GM18502 (cell line): ENCODE results near the gene OR5AK2.
"Not testable (repeated sequence)": the region's sequence is repeated elsewhere in the genome, so short reads cannot be mapped to it uniquely, and the experiment has no call there.

Experiments
- ATAC-seq: cut with Tn5 transposase; IDR thresholded peaks from one replicate; pipeline ENCODE4 v1.9.1; 2021; ENCODE audit warnings: mild to moderate bottlenecking; ENCODE audit not compliant: unreplicated experiment, poor library complexity

Gene OR5AK2, protein sequence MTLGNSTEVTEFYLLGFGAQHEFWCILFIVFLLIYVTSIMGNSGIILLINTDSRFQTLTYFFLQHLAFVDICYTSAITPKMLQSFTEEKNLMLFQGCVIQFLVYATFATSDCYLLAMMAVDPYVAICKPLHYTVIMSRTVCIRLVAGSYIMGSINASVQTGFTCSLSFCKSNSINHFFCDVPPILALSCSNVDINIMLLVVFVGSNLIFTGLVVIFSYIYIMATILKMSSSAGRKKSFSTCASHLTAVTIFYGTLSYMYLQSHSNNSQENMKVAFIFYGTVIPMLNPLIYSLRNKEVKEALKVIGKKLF

DNA sequence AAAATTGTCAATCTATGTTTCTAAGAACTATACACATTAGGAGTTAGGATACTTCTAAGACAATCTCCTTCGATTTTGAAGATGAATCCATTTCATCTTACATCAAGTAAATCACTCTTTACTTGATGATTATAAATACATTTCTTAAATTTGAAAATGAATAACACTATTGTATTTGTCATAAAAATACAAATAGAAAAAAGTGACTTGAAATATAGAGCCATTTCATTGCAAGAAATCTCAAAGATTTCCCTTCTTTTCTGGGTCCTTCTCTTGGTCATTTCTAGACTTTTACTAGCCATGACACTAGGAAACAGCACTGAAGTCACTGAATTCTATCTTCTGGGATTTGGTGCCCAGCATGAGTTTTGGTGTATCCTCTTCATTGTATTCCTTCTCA is at the start of gene OR5AK2:
OR5AK2 (plus strand) TSS at position 301 of the 400 bp plus-strand sequence; CDS start at position 301, 0 bp downstream.
- no peak for ATAC-seq

DNA sequence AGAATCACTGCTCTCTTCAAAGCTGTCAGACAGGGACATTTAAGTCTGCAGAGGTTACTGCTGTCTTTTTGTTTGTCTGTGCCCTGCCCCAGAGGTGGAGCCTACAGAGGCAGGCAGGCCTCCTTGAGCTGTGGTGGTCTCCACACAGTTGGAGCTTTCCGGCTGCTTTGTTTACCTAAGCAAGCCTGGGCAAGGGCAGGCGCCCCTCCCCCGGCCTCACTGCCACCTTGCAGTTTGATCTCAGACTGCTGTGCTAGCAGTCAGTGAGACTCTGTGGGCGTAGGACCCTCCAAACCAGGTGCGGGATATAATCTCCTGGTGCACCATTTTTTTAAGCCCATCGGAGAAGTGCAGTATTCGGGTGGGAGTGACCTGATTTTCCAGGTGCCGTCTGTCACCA is 43.2 kb upstream of the OR5AK2 start:
- ATAC-seq, result not testable (repeated sequence)

DNA sequence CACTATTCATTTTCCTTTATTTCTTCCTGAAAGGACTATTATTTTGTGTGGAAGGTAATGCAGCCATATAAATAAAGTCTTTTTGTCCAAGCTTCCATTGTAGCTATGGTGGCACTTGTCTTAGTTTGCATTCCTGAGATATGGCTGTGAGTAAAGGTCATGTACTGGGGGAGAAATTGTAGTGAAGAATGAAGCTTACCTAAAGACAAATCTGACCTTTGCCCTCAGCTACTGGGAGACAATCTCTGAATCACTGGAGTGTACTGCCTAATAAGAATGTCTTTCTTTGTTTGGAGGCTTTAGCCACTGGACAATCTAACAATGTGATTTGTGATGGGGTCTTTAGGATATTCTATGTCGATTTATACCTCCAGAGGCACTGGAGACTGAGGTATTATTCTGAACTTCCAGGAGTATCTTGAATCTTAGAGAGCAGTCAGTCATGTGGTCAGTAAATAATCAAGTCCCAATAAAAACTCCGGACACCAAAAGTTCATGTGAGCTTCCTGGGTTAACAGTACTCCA is 39.7 kb upstream of the OR5AK2 start:
- no peak for ATAC-seq

DNA sequence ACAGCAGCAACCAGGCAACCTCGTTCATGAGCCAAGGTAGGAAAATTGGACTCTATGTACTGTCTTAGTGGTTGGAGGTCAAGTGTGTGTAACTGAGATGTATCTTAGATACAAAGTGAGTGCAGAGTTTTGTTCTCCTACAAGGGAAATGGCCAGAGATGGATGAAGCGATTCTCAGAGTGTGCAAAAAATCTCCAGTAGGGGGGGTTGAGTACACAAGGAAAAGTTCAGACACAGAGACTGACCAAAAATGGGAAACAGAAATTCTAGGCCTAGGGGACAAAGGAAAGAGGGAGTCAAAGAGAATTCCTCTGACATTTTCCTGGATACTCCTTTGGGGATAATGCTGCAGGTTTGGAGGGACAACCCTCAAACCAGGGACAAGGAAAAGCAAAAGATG is 38.2 kb upstream of the OR5AK2 start:
- no peak for ATAC-seq

DNA sequence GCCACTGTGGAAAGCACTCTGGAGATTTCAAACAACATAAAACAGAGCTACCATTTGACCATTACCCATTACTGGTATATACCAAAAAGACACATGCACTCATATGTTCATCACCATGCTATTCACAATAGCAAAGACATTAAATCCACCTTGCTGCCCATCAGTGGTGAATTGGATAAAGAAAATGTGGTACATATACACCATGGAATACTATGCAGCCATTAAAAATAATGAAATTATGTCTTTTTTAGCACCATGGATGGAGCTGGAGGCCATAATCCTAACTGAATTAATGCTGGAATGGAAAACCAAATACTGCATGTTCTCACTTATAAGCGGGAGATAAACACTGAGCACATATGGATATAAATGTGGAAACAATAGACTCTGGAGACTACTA is 34.8 kb upstream of the OR5AK2 start:
- not testable (repeated sequence) for ATAC-seq

DNA sequence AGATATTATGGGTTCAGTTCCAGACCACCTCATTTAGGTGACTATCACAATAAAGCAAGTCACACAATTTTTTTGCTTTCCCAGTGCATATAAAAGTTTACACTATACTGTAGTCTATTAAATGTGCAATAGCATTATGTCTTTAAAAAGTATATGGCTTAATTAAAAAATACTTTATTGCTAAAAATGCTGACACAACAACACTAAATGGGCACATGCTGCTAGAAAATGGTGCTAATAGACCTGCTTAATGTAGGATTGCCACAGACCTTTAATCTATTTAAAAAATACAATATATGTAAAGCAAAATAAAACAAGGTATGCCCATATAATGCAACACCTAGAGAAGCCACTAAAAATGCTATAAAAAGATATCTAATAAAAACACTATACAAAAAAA is 27.1 kb upstream of the OR5AK2 start:
- no peak for ATAC-seq

DNA sequence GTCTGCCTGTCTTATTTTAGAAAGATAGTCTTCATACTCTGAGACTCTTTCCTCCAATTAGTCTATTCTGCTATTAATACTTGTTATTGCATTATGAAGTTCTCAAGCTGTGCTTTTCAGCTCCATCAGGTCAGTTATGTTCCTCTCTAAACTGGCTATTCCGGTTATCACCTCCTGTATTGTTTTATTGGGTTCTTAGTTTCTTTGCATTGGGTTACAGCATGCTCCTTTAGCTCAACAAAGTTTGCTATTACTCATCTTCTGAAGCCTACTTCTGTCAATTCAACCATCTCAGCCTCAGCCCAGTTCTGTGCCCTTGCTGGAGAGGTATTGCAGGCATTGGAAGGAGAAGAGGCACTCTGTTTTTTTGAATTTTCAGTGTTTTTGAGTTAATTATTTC is 21.0 kb upstream of the OR5AK2 start:
- ATAC-seq, result no peak

DNA sequence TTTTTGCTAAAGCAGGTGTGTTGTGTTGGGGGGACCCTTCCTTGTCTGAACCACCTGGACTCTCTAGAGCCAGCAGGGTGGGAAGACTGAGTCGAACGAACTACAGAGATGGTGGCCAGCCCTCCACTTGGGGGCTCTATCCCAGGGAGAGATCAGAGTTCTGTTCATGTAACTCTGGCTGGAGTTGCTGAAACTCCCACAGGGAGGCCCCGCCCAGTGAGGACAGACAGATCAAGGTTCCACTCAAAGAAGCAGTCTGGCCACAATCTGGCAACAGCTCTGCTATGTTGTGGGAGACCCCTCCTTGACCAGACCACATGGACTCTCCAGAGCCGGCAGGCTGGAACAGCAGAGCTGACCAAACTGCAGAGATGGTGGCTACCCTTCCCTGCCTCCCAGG is 20.2 kb upstream of the OR5AK2 start:
- no peak for ATAC-seq

DNA sequence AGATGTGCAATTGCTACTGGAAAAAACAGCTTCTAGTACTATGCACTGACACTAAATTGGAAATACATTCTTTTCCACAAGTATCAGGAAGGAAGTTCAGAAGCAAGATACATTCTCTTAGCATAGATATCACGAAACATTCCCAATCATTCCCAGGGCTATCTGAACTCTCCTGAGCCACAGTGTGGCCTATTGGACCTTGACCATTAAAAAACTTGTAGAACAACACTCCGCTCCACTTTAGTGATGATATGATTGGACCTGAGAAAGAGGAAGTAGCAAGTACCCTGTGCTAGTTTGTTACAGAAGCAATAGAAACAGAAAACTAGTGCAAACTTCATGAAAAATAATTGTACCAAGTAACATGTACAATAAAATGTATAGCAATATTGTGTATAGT is 11.4 kb upstream of the OR5AK2 start:
- ATAC-seq, result no peak

DNA sequence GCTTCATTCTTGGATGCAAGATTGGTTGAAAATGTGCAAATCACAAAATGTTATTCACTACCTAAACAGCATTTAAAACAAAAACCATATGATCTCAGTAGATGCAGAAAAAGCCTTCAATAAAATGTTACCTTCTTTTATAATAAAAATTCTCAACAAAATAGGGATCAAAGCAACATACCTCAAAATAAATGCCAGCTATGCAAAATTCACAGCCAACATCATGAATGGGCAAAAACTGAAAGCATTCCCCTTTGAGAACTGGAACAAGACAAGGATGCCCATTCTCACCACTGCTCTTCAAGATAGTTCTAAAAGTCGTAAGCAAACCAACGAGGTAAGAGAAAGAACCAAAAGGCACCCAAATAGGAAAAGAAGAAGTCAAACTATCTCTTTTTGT is 2.0 kb downstream of the OR5AK2 start:
- ATAC-seq, result no peak

DNA sequence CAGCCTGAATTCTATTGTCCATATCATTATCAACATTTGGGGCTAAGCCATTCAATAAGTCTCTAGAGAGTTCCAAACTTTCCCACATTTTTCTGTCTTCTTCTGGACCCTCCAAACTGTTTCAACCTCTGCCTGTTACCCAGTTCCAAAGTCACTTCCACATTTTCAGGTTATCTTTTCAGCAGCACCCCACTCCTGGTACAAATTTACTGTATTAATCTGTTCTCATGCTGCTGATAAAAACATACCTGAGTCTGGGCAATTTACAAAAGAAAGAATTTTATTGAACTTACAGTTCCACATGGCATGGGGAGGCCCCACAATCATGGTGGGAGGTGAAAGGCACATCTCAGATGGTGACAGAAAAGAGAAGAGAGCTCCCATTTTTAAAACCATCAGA is 5.8 kb downstream of the OR5AK2 start:
- ATAC-seq, result no peak

DNA sequence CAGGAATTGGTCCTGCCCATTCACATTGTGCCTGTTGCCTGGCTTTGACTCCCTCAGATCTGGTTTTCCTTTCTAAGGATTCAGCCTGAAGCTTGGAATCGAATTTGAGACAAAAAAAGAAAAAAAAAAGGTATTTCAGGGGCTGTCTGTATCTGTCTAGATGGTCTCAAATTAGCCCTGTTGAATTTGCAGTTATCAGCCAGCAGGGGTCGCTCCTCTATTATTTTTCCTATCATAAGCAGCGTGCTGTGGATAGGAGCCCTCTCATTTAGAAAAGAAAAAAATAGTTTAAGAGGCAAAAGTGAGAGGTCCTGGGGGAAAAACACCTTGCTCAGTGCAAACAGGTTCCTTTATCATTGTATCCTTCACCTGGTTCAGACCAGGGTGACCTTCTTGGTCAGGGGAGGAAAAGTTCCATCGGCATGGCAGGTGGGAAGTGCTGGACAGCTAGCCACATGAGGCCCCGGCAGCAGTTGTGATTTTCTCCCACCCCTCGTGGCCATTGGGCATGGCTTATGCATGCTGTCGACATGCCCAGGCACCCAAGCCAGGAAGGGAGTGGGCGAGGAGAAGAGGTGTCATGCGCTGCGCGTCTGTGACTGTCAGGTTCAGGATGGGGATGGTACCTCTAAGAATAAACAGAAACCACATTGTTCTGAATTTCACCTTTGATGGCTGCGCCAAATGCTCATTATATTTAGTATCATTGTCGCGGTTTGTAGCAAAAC is 13.1 kb downstream of the OR5AK2 start:
- ATAC-seq, result no peak

DNA sequence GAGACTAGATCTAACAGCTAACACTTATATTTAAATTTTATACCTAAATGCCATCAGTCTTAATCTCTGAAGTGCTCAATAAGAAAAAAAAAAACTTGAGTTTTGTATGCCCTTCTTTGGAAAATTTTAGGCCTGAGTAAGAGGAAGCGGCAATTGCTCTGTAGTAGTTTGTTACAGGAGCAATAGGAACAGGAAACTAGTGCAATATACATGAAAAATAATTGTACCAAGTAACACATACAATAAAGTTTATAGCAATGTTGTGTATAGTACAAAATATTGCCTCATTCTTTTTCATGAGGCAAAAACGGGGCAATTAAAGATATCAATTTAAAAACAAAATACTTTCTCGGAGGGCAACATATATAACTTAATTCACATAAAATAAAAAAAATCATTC is 19.7 kb downstream of the OR5AK2 start:
- no peak for ATAC-seq

DNA sequence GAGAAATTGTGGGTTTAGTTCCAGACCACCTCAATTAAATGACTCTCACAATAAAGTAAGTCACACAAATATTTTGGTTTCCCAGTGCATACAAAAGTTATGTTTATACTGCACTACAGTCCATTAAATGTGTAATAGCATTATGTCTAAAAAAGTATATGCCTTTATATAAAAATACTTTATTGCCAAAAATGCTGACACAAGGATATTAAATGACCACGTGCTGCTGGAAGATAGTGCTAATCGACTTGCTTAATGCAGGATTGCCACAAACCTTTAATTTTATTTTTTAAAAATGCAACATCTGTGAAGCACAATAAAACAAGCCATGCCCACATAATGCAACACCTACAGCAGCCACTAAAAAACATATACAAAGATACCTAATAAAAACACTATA is 27.0 kb downstream of the OR5AK2 start:
- no peak for ATAC-seq

DNA sequence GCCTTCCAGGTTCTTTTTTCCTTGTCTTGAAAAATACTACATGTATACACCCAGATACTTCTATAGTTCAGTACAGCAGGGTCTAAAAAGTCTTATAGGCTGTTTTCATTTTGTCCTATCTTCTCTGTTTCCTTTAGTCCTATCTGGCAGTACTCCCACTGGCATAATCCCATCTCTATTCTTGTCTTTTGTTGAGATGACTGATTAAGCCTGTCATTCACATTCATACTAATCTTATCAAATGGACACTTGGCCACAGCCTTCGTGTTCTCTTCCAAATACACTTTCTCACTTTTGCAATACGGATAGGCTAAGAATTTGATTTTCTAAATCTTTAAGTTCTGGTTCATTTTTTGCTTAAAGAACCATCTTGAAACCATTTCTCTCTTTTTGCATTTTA is 42.8 kb downstream of the OR5AK2 start:
- ATAC-seq, result no peak
